GM23248 (cell line): Measurements from ENCODE around the gene PDPK1.
"Not testable (repeated sequence)": the region's sequence is repeated elsewhere in the genome, so short reads cannot be mapped to it uniquely, and the experiment has no call there.

Source experiments
- EZH2 ChIP-seq: fragments of 200-600 bp; sonication (generic); IDR thresholded peaks from 2 replicates; pipeline ENCODE4 v1.6.1; 2018; ENCODE audit warnings: antibody characterized with exemption, mild to moderate bottlenecking; ENCODE audit not compliant: insufficient read depth, poor library complexity, severe bottlenecking
- EZH2phosphoT487 ChIP-seq: fragments of 200-600 bp; sonication (generic); IDR thresholded peaks from 2 replicates; pipeline ENCODE4 v1.6.1; 2018; ENCODE audit warnings: antibody characterized with exemption, moderate library complexity, mild to moderate bottlenecking, low read depth; ENCODE audit not compliant: insufficient read depth

- TF ChIP-seq EZH2, EZH2phosphoT487: not testable (repeated sequence)
Measured at GRCh38 chr16:2551420-2551889, 13.6 kb downstream of the PDPK1 start.
